Measurements from ENCODE around the gene SLC7A14.

The SLC7A14 gene

DNA sequence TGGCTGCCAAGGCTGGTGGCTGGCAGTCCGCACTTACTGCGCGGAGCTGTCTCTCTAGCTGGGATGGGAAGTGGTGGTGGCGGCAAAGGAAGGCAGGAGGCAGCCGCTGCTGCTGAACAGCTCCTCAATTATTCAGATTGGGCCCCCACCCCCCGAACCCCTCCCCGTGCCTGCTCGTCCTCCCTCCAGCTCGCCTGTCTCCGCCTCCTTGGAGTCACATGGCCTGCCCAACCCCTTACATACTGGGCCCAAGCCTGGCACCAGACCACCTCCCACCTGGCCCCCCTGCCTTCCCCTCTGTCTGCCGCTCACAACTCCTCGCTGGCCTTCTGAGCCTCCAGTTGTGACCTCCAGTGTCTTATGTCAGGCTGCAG, at the start of gene SLC7A14:
SLC7A14 (minus strand) TSS at position 139 of the 374 bp plus-strand sequence. CDS start 59,139 bp downstream, outside the sequence.
- DNase-seq, result no peak

DNA sequence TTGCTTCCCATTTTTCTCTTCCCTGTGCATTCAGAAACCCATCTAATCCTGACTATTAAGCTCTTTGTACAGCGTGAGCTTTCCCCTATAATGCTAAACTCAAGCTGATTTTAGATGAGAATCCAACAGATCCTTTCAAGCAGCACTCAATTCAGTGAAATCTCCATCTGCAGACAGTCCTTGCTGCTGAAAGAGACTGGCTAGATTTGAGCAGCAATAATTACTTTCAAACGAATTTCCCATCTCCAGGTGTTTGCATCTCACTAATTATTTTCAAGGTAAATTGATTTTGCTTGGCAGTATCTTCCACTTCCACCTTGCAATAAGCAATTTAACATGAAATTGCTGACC, 49.5 kb upstream of the SLC7A14 start:
- DNase-seq, result no peak

DNA sequence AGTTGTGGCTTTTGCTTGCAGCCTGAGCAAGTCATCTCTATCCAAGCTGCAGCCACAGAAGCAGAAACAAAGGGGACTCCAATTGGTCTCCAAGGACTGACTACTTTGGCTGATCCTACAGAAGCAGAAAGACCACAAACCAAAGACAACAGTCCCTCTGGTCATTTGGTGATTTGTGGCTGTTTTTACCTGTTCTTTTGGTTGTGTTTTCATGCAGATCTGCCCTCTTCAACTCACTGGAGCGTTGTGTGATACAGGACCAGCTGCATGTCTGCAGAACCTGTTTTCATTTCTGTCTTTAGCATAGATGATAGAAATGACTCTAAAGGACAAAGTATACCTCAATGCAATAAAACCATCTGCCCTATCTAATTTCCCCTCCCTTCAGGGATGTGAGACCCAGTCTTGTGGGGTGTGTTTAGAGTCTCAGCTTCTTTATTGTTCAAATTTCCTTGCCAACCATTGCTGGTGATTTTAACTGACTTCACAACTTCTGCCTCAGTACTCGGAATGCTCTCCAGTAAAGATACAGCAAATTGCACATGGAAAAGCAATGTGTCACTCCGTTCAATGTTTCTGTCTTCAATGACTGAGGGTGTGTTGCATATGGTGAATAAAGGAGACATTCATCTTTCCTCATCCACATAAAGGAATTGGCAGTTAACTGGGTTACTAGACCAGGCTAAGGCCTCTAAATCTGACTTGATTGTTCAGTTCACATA, 48.9 kb upstream of the SLC7A14 start:
- DNase-seq, result no peak

DNA sequence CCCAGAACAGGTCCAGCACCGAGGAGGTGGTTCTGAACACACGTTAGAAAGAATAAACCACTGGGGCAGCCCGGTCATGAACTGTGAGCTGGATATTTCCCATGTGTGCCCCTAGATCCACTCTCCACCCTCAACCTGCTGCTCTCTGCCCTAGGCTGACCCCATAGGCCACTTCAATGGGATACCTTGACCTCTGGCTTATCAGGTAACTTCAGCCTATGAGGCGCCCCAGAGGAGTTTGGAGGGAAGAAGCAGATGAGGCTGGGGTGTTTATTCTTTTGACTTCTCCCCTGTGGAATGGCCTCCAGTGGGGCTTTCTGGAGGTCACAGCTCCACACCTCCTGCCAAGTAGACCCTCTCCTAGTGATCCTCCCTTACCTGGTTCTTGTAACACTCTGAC, 47.7 kb upstream of the SLC7A14 start:
- no peak for DNase-seq

DNA sequence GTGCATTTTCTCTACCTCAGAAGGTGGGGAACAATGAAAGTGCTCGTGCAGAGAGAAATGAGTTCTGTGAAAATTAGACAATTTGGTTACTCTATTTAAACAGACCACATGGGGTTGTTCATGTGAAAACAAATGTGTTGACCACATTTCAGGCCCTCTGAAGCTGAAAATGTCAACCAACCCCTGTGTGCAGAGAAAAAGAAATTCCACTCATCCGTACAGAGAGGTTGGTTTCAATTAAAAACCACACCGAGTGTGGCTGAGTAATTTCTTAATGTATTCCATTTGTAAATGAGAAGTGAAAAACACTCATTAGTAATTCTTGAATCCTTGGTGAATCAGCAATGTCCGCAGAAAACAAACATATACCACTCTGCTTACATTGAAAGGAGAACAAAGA, 46.9 kb upstream of the SLC7A14 start:
- DNase-seq, result no peak

DNA sequence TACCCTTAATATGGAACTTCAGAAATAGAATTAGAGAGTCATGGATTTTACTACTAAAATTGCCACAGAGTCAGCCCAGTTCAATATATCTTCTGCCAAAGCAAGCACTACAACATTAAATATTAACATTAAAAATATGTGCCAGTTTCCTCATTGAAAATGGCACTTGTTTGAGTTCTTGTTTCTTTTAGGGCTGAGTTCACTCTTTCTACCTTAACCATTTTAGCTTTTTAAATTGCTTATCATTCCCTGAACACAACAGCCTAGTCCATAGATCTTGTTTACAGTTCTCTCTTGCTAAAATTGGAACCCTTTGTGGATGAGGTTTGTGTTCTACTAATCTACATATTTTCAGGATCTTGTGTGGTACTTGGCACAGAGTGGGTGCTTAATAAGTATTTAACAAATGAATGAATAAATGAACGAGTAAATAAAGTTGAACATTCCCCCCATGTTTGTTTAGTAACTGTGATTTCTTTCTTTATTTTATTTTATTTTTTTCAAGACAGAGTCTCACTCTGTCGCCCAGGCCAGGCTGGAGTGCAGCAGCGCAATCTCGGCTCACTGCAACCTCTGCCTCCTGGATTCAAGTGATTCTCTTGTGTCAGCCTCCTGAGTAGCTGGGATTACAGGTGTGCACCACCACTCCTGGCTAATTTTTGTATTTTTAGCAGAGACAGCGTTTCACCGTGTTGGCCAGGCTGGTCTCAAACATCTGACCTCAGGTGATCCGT, 46.0 kb upstream of the SLC7A14 start:
- no peak for DNase-seq

DNA sequence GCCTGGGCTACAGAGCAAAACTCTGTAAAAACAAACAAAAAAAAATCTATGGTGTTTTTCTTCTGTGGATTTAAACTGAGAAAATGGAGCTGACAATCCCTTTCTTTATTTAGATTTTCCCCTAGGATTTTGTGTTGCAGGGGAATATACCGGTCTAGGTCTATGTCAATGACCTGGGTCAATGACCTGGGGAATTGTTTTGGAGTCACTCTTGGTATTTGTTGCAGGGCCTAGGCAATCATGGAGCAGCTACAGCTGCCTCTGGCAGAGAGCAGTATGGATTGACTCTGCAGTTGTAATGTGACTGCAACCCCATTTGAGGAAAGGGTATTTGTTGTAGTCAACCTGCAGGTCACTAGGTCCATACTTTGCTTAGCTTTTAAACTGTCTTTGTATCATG, 37.6 kb upstream of the SLC7A14 start:
- no peak for DNase-seq

DNA sequence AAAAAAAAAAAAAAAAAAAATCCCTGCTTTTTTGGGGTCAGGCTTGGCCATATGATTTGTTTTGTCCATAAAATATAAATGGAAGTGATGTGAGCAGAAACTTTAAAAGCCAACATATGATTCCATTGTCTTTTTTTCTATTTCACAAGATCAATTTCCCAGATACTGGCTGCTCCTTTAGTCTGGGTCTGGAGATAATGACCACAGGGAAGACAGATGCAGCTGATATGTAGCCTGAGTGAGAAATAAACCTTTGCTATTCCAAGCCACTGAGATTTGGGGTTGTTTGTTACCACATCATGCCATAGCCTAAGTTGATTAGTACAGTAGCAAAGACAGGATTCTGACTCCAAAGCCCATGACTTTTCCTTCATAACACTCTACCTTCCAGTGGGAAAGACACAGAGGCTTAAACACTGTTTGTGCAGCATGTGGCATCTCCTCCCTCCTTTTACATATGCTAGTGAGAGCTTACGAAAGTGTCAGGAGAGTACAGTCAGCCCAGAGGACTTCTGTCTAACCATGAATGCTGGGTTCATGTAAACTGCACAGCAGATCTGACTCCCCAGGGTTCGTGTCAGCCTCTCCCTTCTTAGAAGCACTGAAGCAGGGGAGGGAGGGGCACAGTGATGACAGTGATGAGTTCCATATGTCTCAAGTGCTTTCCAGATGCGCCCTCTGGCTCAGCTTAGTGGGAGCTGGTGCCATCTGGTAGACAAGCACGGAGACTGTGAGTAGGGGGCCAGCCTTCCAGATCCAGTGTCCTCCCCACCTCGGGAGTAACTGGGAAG, 36.7 kb upstream of the SLC7A14 start:
- DNase-seq, result no peak

DNA sequence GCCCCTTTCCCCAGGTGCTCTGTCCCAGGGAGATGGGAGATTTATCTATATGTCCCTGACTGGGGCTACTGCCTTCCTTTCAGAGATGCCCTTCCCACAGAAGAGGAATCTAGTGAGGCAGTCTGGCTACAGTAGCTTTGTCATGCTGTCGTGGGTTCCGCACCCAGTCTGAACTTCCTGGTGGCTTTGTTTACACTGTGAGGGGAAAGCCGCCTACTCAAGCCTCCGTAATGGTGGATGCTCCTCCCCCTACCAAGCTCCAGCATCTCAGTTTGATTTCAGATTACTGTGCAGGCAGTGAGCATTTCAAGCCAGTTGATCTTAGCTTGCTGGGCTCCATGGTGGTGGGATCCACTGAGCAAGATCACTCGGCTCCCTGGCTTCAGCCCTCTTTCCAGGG, 35.4 kb upstream of the SLC7A14 start:
- DNase-seq, result no peak

DNA sequence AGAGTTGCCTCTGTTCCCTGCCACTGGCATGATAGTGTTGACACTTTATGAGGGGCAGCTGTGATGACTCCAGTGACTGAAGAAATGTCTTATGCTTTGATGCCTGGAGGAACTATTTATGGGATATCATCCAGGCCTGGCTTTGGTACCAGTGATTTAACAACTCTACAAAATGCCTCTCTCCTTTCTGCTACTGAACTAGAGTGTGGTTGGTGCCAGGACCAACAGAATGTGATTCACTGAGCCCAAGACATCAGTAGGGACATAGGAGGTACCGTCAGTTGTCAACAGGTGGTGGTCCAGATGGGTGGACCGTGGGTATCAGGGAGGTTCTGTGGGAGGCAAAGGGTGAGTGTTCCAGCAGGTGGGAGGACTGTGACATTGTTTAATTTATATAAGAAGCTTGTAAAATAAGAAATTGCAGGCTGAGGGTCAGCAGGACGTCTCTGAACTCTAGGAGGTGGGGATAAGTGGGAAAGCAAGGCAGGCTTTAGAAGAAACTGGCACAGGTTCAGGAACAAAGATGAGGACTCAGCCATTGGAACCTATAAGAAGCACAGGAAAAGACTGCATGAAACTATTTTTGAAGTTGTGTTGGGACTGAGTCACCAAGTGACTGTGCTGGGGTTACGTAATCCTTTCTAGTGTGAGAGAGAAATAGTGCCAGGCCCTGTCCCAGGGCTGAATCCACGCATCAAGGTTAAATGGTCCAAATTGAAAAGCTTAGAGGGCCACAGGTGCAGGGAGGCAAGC, 28.5 kb upstream of the SLC7A14 start:
- no peak for DNase-seq

DNA sequence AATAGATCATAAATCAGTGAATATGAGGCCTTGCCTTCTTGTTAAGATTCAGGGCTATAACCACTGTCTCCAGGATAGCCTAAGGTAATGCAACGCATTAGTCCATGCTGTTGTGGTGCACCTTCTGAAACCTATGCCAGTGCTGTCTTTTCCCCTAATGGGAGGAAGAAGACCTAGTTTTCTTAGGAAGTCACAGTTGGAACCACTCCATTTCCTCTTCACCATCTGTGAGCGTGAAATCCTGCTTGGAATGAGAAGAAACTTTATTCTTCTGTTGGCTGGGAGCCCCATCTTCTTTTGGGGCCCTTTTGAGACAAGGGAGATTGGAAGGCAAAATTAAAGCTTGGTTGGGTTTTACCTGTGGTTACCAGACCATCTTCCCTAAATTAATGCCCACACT, 25.9 kb upstream of the SLC7A14 start:
- no peak for DNase-seq

DNA sequence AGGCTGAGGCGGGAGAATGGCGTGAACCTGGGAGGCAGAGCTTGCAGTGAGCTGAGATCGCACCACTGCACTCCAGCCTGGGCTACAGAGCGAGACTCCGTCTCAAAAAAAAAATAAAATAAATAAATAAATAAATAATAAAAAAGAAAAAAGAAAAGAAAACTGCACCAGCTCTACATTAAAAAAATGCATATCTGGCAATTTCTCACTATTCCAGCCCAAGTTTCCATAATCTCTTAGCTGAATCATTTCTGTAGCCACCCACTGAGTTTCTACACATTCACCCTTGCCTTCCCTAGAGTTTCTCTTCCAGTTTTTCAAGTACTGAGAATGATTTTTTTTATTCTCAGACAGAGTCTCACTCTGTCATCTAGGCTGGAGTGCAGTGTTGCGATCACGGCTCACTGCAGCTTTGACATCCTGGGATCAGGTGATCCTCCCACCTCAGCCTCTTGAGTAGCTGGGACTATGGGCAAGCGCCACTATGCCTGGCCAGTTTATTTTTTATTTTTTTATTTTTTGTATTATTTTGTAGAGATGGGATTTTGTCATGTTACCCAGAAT, 24.5 kb upstream of the SLC7A14 start:
- DNase-seq, result no peak

DNA sequence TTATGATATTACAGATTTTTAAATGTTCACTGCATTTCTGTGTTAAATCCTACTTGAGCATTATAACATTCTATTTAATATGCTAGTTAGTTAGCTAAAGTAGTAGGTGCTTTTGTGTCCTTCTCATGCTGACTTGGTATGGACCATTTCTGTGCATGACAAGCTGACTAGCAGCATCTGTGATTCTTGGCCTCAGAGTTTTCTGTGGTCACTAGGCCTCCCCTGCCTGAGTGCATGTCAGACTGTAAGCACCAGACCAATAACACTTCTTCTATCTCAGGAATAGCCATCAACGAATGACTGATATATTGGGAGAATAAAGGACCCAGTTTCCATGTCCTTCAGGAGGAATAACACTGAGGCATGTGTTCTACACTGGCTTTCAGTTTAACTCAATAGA, 22.6 kb upstream of the SLC7A14 start:
- DNase-seq, result no peak

DNA sequence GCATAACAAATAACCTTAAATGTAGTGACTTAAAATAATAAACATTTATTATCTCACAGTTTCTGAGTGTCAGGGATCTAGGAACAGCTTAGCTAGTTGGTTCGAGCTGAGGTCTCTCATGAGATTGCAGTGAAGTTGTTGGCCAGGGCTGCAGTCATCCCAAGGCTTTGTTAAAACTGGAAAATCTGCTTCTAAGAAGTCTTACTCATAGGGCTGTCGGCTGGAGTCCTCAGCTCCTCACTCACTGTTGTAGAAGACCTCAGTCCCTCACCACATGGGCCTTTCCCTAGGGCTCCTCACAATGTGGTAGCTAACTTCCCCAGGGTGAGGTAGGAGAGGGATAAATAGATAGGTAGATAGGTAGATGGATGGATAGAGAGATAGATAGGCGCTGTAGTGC, 20.8 kb upstream of the SLC7A14 start:
- DNase-seq, result no peak

DNA sequence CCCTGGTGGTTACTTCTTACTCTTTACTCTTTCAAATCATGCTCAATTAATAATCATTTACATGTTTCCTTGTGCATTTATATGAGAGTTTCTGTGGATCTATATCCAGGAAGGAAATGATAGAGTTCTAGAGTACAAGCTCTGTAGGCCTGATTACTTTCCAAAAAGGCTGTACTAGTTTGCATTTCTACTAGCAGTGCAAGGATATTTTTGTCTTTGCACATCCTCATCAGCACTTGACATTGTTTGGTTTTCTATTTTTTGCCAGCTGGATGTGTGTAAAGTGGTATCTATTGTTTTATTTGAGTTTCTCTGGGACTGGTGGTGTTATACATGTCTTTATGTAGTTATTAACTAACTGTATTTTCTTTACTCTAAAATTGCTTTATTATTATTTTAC, 19.6 kb upstream of the SLC7A14 start:
- DNase-seq, result no peak

DNA sequence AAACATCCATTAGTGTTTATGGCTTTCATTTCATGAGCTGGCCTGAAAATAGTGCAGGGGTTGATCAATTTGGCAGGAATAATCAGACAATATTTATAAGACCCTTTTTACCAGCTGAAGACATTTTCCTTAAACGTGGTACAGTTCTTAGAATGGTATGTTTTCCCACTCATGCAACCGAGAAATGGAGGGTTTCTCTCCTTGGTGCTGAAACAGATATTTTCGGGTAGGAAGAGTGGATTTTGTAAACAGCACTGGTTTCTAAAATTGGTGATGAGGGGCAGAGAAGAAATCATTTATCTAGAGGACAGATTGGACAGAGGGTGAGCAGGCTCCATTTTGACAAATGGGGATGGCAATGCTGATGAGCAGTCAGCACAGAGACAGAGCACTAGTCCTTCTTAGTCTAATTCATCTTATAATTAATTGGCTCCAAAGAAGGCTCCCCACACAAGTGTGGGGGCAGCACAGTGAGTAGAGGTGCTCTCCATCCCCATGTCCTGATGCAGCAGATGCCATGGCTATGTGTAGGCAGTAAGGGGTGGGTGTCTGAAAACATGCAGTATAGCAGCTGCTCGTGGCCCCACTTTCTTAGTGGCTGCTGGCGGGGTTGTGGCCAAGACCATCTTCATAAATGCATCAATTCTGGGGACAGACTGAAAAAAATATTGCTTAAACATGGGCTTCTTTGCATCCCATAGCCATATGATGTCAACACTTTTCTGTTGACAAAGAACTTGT, 18.1 kb upstream of the SLC7A14 start:
- DNase-seq, result no peak

DNA sequence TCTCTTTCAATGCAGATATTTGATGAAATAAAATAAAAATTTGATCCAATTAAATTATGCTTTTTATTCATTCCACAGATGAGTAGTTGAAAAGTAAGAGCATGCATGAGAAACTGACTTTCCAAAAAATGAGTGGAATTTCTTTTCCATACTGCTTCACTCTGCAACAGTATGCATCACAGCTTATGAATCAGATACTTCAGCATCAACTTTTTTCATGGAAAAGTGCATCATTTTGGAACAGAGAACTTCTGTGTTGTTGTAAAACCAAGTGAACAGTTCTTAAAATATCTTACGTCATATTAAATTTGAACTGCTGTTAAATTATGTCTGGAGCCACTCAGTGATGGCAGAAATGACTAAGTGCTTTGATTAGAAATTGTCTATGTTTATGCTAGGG, 16.7 kb upstream of the SLC7A14 start:
- no peak for DNase-seq

DNA sequence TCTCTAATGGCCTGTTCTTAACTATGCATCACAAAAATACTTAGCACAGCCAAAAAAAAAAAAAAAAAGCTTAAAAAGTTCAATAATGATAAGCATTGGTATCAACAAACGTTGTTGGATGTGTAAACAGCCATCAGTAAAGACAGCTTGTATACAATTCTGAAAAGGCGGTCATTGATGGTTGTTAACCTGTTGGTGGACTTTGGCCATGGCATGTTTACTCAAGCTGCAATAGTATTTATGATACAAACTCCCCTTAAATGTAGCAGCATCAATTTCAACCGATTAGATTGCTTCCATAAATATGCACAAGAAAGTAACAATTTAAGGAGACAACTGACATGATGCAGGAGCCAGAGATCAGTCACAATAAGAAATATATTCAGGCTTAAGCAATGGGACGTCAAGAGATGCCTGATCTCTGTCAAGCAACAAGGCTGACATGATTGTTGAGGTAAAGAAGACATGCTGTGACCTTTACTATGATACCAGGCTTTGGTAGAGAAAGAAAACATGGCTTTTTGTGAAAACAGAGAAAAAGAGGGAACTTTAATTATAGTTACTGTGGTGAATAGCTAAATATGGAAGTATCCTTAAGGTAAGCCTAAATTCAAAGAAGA, 14.2 kb upstream of the SLC7A14 start:
- DNase-seq, result no peak

DNA sequence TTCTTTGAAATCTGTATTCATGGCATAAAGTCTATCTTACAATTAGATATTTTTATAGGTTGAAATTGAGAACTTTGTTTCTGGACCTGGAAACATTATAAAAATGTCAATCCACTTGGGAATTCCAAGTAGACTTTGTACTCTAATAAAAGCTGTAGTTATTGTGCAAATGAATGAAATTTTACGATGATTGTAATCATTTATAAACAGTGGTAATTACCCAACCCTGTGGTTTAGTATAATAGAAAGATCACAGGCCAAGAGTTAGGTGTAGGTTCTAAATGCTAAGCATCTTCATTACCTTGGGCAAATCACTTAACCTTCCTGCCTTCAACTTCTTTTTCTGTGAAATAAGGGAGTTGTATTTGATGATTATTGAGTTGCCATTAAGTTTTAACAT, 13.2 kb upstream of the SLC7A14 start:
- DNase-seq, result no peak

DNA sequence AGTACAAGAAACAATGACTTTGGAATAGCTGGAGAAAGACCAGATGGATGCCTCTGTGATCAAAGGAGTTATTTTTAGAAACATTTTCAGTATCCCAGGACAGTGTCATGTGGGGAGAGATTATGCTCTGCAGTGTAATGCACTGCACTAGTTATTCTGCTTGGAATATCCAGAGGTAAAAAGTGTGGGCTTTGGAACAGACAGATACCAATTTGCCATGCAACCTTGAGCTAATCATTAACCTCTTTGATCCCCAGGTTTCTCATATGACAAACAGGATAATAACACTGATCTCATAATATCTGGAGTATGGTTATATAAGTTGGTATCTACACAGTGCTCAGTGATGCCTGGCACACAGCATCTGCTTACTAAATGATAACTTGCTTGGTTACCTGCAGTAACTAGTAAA, 12.2 kb upstream of the SLC7A14 start:
- no peak for DNase-seq

DNA sequence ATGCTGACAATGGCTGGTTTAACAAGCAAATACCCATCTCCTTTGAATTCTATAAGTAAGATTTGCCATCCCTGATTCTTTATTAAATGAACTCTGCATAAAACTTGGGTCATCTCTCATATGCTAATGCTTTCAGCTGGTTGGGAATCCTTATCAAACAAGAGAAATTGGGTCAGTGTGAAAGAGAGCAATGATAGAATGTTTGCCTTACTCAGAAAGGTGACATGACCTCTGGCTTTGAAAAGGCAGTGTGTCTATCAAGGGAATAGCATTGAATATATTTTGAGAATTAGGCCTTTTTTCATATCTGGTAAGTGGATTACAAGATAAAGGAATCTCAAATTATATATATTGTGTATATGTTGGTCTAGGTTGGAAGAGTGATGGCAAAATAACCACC, 8.7 kb upstream of the SLC7A14 start:
- no peak for DNase-seq

DNA sequence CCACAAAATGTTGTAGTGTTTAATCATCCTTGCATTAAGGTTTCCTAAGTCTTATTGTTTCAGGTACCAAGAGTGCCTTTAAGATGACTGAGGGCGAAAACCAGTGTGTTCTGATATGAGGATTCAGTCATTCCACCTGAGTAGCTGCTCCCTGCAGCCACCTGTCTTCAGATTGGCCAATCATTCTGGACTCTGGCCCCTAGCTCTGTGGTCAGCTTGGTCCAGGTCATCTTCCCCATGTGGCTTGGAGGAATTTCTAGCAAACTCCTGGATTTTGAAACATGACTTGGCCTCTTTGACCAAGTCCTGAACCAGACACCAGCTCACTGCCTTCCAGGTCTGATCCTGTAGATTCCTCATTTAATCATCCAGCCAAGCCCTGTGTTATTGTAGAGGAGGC, 7.8 kb upstream of the SLC7A14 start:
- no peak for DNase-seq
